ENCODE results near the gene JAKMIP2. TPM values are rescaled to one million over a fixed set of nuclear protein-coding genes. Genes with fewer than 3 reads are reported as not detected.
"Not testable (repeated sequence)": the region's sequence is repeated elsewhere in the genome, so short reads cannot be mapped to it uniquely, and the experiment has no call there.

Gene JAKMIP2
- total RNA-seq, 1 donor from 2014 or later, result 2.0 TPM

- intact Hi-C loops (cut with micrococcal nuclease), result no loop called here
- CTCF ChIA-PET, result no interaction called here
- no peaks in the 10 kb centered on the region for H3K27me3 Mint-ChIP-seq
- H3K36me3 Mint-ChIP-seq (ENCODE audit: low read depth), result no peaks in the 10 kb centered on the region
- H3K4me3 Mint-ChIP-seq, result no peak overlapping the region
- TF ChIP-seq, protein P1, sequence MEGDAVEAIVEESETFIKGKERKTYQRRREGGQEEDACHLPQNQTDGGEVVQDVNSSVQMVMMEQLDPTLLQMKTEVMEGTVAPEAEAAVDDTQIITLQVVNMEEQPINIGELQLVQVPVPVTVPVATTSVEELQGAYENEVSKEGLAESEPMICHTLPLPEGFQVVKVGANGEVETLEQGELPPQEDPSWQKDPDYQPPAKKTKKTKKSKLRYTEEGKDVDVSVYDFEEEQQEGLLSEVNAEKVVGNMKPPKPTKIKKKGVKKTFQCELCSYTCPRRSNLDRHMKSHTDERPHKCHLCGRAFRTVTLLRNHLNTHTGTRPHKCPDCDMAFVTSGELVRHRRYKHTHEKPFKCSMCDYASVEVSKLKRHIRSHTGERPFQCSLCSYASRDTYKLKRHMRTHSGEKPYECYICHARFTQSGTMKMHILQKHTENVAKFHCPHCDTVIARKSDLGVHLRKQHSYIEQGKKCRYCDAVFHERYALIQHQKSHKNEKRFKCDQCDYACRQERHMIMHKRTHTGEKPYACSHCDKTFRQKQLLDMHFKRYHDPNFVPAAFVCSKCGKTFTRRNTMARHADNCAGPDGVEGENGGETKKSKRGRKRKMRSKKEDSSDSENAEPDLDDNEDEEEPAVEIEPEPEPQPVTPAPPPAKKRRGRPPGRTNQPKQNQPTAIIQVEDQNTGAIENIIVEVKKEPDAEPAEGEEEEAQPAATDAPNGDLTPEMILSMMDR (IDR thresholded peaks at IDR 0.05), result no peak
- POLR2A ChIA-PET, result no interaction called here
- H3K27ac Mint-ChIP-seq, result no peak overlapping the region
- no peaks in the 10 kb centered on the region for H3K4me1 Mint-ChIP-seq
- DNase-seq (no peak), ATAC-seq (ENCODE audit: low read depth) (no peak)
- peaks cover under 1% of the 10 kb centered on the region for H3K9me3 Mint-ChIP-seq
Measured at GRCh38 chr5:147586221-147586620, 196.3 kb downstream of the JAKMIP2 start.

DNA sequence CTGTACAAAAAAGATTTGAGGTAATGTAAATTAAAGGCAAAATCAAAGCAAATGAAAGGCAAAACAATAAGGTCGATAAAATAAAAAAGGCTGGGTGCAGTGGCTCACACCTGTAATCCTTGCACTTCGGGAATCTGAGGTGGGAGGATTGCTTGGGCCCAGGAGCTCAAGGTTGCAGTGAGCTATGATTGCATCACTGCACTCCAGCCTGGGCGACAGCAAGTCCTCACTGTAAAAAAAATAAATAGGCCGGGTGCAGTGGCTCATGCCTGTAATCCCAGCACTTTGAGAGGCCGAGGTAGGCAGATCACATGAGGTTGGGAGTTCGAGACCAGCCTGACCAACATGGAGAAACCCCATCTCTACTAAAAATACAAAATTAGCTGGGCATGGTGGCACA lies 200.3 kb downstream of the JAKMIP2 start:
- H3K4me3 Mint-ChIP-seq; H3K4me1 Mint-ChIP-seq; H3K27me3 Mint-ChIP-seq; H3K36me3 Mint-ChIP-seq (ENCODE audit: low read depth); ATAC-seq (ENCODE audit: low read depth); POLR2A ChIA-PET; intact Hi-C loops (cut with micrococcal nuclease); DNase-seq; H3K27ac Mint-ChIP-seq; CTCF ChIA-PET: not testable (repeated sequence)
- H3K9me3 Mint-ChIP-seq, result peaks cover 13% of the 10 kb centered on the region

GRCh38 chr5:147580418-147580817 lies 202.1 kb downstream of the JAKMIP2 start:
- DNase-seq; POLR2A ChIA-PET; ATAC-seq (ENCODE audit: low read depth); H3K4me1 Mint-ChIP-seq; H3K36me3 Mint-ChIP-seq (ENCODE audit: low read depth); CTCF ChIA-PET; H3K27me3 Mint-ChIP-seq; H3K4me3 Mint-ChIP-seq; intact Hi-C loops (cut with micrococcal nuclease); H3K27ac Mint-ChIP-seq: not testable (repeated sequence)
- peaks cover 13% of the 10 kb centered on the region for H3K9me3 Mint-ChIP-seq

DNA sequence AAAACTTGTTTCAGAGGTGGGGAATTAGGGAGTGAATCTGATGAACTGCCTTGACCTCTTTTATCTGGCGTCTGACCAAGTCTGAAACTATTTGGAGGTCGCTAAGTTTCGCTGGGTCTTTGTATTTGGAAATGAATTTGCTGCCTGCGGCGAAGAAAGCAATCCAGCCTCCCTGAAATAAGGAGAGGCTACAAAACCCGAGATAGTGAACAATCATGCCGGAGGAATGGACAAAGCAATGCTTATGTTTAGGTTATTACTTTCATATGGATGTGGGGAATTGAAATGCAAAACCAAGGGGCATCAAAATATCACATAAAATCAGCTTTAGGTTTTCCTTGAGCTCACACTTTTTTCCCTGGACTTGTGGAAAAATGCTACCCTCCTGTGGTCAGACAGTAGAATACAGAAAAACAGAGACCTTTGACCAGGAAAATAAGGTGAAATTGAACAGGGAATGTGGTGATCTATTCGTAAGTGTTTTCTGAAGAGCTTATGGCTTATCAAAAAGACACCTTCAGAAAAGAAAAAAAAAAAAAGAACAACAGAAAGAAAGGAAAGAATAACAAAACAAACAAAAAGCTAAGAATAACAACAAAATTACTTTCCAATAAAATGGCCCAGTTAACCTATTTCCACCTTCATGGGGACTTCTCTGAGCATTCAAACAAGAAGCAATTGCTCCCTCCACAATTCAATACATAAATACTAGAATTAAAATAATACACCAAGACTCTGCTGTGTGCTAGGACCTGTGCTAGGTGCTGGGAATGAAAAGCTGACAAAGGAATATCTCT lies 204.1 kb downstream of the JAKMIP2 start:
- POLR2A ChIA-PET, result no interaction called here
- ATAC-seq (ENCODE audit: low read depth) (no peak), DNase-seq (no peak)
- TF ChIP-seq, protein P1 (IDR thresholded peaks at IDR 0.05), result no peak
- Mint-ChIP-seq H3K4me1 (no peaks in the 10 kb centered on the region), H3K27ac (no peak overlapping the region), H3K36me3 (ENCODE audit: low read depth) (no peaks in the 10 kb centered on the region), H3K27me3 (peaks cover 6% of the 10 kb centered on the region), H3K4me3 (no peak overlapping the region), H3K9me3 (peaks cover 13% of the 10 kb centered on the region)
- intact Hi-C loops (cut with micrococcal nuclease), result no loop called here
- CTCF ChIA-PET, result interaction anchor here (0.7 kb wide), 1 partner anchor 126 kb away, joined by 3 read pairs; no protein-coding TSS in a partner anchor

DNA sequence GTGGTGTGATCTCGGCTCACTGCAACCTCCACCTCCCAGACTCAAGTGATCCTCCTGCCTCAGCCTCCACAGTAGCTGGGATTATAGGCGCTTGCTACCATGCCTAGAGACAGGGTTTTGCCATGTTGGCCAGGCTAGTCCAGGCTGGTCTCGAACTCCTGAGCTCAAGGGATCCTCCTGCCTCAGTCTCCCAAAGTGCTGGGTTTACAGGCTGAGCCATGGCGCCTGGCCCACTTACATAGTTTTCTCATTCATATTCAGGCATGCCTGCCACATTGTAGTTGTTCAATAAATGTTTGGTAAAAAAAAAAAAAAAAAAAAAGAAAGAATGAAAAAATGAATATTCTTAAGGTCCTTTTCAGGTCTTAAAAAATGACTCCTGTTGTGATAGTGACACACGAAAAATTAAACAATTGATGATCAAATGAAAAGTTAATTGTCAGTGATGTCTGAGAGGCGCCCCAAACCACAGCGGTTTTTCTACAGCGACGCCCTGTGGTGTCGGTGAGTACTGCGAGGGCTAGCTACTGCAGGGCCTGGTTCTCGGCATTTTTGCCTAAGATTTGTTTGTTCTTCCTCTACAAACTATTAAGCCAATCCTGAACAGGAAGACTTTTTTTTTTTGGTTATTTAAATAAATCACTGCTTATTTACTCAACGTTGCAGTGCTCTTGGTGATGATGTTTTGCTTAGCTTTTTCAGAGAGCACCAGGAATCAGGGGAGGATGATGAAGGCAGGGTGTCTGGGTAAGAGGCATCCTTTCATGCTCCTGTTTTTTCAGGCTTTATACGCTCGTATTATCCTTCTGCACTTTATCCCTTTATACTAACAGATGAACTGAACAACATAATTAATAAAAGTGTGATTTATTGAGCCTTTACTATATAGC lies 205.6 kb downstream of the JAKMIP2 start:
- TF ChIP-seq, protein P1 (IDR thresholded peaks at IDR 0.05), result no peak
- Mint-ChIP-seq H3K36me3 (ENCODE audit: low read depth) (no peaks in the 10 kb centered on the region), H3K27ac (no peak overlapping the region), H3K27me3 (peaks cover 6% of the 10 kb centered on the region), H3K9me3 (peaks cover 13% of the 10 kb centered on the region), H3K4me3 (no peak overlapping the region), H3K4me1 (no peaks in the 10 kb centered on the region)
- DNase-seq, result no peak
- ChIA-PET POLR2A (no interaction called here), CTCF (no interaction called here)
- no peak for ATAC-seq (ENCODE audit: low read depth)
- intact Hi-C loops (cut with micrococcal nuclease), result no loop called here

GRCh38 chr5:147575598-147575997 lies 206.9 kb downstream of the JAKMIP2 start:
- DNase-seq (no peak), ATAC-seq (ENCODE audit: low read depth) (no peak)
- peaks cover 6% of the 10 kb centered on the region for H3K9me3 Mint-ChIP-seq
- intact Hi-C loops (cut with micrococcal nuclease), result no loop called here
- no peaks in the 10 kb centered on the region for H3K4me1 Mint-ChIP-seq
- H3K4me3 Mint-ChIP-seq, result no peak overlapping the region
- peaks cover 6% of the 10 kb centered on the region for H3K27me3 Mint-ChIP-seq
- ChIA-PET POLR2A (no interaction called here), CTCF (no interaction called here)
- TF ChIP-seq, protein P1 (IDR thresholded peaks at IDR 0.05), result no peak
- no peak overlapping the region for H3K27ac Mint-ChIP-seq
- no peaks in the 10 kb centered on the region for H3K36me3 Mint-ChIP-seq (ENCODE audit: low read depth)

Measured in activated B cell treated with CpG ODN at 0.5 μM for 24 hours (primary cell).